Renal cortical epithelial cell (primary cell): ENCODE results near the gene GET3. TPM values are rescaled to one million over a fixed set of nuclear protein-coding genes. Genes with fewer than 3 reads are reported as not detected.
"Not testable (repeated sequence)": the region's sequence is repeated elsewhere in the genome, so short reads cannot be mapped to it uniquely, and the experiment has no call there.

Source experiments
- DNase-seq: peaks from one replicate; pipeline ENCODE4 v3.0.0-alpha.2; 2011; ENCODE audit warnings: low read depth
- total RNA-seq: library from RNA; depleted of rRNA; stranded (reverse); fragments of >200 nt; gene quantifications from 2 replicates; pipeline ENCODE4 v1.2.3, GENCODE V29; 2014

Gene GET3
- total RNA-seq, 1 donor from 2014 or later, result 74.4 TPM

- no peak for DNase-seq
Observed at GRCh38 chr19:12792051-12792852, 55.0 kb downstream of the GET3 start.

GRCh38 chr19:12792853-12793289, 55.6 kb downstream of the GET3 start:
- DNase-seq, result no peak

- DNase-seq, result peak; percentile 86
Observed at GRCh38 chr19:12793290-12794195, 56.2 kb downstream of the GET3 start.

- no peak for DNase-seq
Observed at GRCh38 chr19:12794196-12794941, 57.1 kb downstream of the GET3 start.

GRCh38 chr19:12794971-12795381, 57.7 kb downstream of the GET3 start:
- no peak for DNase-seq

- DNase-seq, result peak; percentile 68
Observed at GRCh38 chr19:12796146-12797071, 59.1 kb downstream of the GET3 start.

- no peak for DNase-seq
Observed at GRCh38 chr19:12797141-12797587, 59.9 kb downstream of the GET3 start.

DNA sequence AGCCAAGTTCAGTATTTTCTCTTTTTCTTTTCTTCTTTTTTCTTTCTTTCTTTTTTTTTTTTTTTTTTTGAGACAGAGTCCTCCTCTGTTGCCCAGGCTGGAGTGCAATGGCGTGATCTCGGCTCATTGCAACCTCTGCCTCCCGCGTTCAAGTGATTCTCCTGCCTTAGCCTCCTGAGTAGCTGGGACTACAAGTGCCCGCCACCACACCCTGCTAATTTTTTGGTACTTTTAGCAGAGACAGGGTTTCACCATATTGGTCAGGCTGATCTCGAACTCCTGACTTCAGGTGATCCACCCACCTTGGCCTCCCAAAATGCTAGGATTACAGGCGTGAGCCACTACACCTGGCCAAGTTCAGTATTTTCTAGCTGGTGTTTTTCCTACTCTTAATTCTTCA, 60.3 kb downstream of the GET3 start:
- not testable (repeated sequence) for DNase-seq

Other genes with a start within 250 kb of the GET3 start
- gene ZNF564, start 186.0 kb upstream of the GET3 start, total RNA-seq, result 8.3 and 19.9 TPM in 2 replicates
- 10.2 and 19.6 TPM in 2 replicates for gene ZNF490, start 126.7 kb upstream of the GET3 start, total RNA-seq
- 13.2 and 21.0 TPM in 2 replicates for gene ZNF791, start 126.6 kb upstream of the GET3 start, total RNA-seq
- gene MAN2B1, start 70.8 kb upstream of the GET3 start, total RNA-seq, result 72.1 and 92.0 TPM in 2 replicates
- gene WDR83, start 70.7 kb upstream of the GET3 start, total RNA-seq, result 7.8 and 10.3 TPM in 2 replicates
- gene DHPS, start 55.6 kb upstream of the GET3 start, total RNA-seq, result 42.8 and 49.1 TPM in 2 replicates
- not detected in 2 replicates for gene GNG14, start 49.5 kb upstream of the GET3 start, total RNA-seq
- 10.4 and 13.1 TPM in 2 replicates for gene FBXW9, start 40.9 kb upstream of the GET3 start, total RNA-seq
- 17.0 and 67.3 TPM in 2 replicates for gene TNPO2, start 13.6 kb upstream of the GET3 start, total RNA-seq
- gene TRIR, start 2.8 kb upstream of the GET3 start, total RNA-seq, result 78.3 and 103 TPM in 2 replicates
- gene BEST2, start 14.3 kb downstream of the GET3 start, total RNA-seq, result not detected in 2 replicates
- gene HOOK2, start 38.1 kb downstream of the GET3 start, total RNA-seq, result 19.6 and 30.8 TPM in 2 replicates
- gene JUNB, start 54.0 kb downstream of the GET3 start, total RNA-seq, result 120 and 130 TPM in 2 replicates
- 215 and 236 TPM in 2 replicates for gene PRDX2, start 64.3 kb downstream of the GET3 start, total RNA-seq
- not detected in 2 replicates for gene THSD8, start 64.6 kb downstream of the GET3 start, total RNA-seq
- gene RNASEH2A, start 69.1 kb downstream of the GET3 start, total RNA-seq, result 7.7 and 19.6 TPM in 2 replicates
- gene RTBDN, start 97.1 kb downstream of the GET3 start, total RNA-seq, result not detected in 2 replicates
- gene MAST1, start 101.0 kb downstream of the GET3 start, total RNA-seq, result 0.20 and 0.52 TPM in 2 replicates
- gene DNASE2, start 144.0 kb downstream of the GET3 start, total RNA-seq, result 18.5 and 34.9 TPM in 2 replicates
- not detected in 2 replicates for gene KLF1, start 149.7 kb downstream of the GET3 start, total RNA-seq
- gene GCDH, start 153.7 kb downstream of the GET3 start, total RNA-seq, result 23.4 and 36.5 TPM in 2 replicates
- not detected in 2 replicates for gene SYCE2, start 181.8 kb downstream of the GET3 start, total RNA-seq
- gene FARSA, start 196.2 kb downstream of the GET3 start, total RNA-seq, result 66.3 and 71.8 TPM in 2 replicates
- gene CALR, start 201.1 kb downstream of the GET3 start, total RNA-seq, result 962 and 1,180 TPM in 2 replicates
- 33.0 and 50.2 TPM in 2 replicates for gene RAD23A, start 208.4 kb downstream of the GET3 start, total RNA-seq
- gene GADD45GIP1, start 219.7 kb downstream of the GET3 start, total RNA-seq, result 10.3 and 20.0 TPM in 2 replicates
- 0.05 TPM in 1 of 2 replicates, not detected in the other for gene DAND5, start 232.1 kb downstream of the GET3 start, total RNA-seq